Cardiac fibroblast (primary cell): ENCODE data around the gene FUOM.

Source experiments
- DNase-seq, 2 donors: peaks; one replicate each; pipeline versions ENCODE4 v3.0.0 to v3.0.0-alpha.2; 2010; ENCODE audit warnings: low read depth in 2 of 2
- H3K4me3 ChIP-seq, 2 donors: replicated peaks in 1 of 2; 1 replicate in 1 of 2; 2 replicates in 1 of 2; pipeline ENCODE4 v1.5.1; 2011; ENCODE audit warnings: low read depth in 2 of 2, low read length in 2 of 2, mild to moderate bottlenecking in 2 of 2, moderate library complexity in 1 of 2
- TF ChIP-seq, protein P1 (sequence below): IDR thresholded peaks from one replicate; pipeline ENCODE4 v1.5.1; 2011; ENCODE audit warnings: low read depth, mild to moderate bottlenecking, low read length, inconsistent platforms

FUOM gene

DNA sequence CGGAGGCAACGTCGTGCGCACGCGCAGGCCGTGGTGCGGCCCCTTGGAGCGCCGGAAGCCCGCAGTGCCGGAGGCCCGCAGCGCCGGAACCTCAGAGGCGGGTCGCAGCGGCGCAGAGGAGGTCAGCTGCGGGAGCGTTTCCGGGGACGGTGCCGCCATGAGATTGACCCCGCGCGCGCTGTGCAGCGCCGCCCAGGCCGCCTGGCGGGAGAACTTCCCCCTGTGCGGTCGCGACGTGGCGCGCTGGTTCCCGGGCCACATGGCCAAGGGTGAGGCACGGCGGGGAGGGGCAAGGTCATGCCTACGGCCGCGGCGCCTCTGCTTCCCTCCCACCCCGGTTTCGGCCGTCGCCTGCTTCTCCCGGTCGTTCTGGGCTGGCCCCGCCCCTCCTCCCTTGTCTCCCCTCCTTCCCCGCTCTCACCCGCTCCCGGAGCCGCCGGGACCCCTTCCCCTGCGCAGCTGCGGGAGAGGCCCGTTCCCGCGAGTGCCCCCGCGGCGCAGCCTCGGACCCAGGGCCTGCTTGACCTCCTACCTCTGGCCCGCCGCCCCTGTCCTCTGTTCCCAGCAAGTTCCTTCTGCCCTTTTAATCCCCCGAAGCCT, 36.3 kb upstream of the FUOM start, which contains the start of gene MTG1:
Gene MTG1 (plus strand): TSS at position 94 of the 600 bp plus-strand sequence. CDS start 64 bp downstream, at position 158.
- TF ChIP-seq, protein P1, sequence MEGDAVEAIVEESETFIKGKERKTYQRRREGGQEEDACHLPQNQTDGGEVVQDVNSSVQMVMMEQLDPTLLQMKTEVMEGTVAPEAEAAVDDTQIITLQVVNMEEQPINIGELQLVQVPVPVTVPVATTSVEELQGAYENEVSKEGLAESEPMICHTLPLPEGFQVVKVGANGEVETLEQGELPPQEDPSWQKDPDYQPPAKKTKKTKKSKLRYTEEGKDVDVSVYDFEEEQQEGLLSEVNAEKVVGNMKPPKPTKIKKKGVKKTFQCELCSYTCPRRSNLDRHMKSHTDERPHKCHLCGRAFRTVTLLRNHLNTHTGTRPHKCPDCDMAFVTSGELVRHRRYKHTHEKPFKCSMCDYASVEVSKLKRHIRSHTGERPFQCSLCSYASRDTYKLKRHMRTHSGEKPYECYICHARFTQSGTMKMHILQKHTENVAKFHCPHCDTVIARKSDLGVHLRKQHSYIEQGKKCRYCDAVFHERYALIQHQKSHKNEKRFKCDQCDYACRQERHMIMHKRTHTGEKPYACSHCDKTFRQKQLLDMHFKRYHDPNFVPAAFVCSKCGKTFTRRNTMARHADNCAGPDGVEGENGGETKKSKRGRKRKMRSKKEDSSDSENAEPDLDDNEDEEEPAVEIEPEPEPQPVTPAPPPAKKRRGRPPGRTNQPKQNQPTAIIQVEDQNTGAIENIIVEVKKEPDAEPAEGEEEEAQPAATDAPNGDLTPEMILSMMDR, result no peak
- H3K4me3 ChIP-seq, result peak within 1 kb of the TSS; percentile 73 to 75
- DNase-seq, result peak; percentile 90 to 94

DNA sequence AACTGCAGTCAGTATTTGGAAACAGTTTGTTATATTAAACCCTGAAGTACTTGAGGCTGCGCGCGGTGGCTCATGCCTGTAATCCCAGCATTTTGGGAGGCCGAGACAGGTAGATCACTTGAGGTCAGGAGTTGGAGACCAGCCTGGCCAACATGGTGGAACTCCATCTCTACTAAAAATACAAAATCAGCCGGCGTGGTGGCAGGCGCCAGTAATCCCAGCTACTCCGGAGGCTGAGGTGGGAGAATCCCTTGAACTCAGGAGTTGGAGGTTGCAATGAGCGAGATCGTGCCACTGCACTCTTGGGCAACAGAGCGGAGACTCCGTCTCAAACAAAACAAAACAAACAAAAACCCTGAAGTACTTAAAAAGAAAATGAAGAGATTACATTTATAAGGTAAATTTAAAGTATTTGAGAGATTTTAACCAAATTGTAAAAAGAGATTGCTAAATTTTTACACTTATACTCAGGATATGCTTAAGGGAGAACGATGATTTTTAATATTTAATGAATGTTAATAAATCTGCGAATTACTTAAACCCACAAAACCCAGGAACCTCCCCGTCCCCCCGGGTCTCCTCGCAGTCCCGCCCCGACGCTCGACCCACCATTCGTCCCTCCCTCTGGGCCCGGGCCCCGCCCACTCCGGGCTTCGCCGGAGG, 35.7 kb upstream of the FUOM start:
- peak overlapping the region; percentile 3 to 75 for H3K4me3 ChIP-seq
- peak in 1 of 2 donors; percentile 5 for DNase-seq
- TF ChIP-seq, protein P1, result no peak

DNA sequence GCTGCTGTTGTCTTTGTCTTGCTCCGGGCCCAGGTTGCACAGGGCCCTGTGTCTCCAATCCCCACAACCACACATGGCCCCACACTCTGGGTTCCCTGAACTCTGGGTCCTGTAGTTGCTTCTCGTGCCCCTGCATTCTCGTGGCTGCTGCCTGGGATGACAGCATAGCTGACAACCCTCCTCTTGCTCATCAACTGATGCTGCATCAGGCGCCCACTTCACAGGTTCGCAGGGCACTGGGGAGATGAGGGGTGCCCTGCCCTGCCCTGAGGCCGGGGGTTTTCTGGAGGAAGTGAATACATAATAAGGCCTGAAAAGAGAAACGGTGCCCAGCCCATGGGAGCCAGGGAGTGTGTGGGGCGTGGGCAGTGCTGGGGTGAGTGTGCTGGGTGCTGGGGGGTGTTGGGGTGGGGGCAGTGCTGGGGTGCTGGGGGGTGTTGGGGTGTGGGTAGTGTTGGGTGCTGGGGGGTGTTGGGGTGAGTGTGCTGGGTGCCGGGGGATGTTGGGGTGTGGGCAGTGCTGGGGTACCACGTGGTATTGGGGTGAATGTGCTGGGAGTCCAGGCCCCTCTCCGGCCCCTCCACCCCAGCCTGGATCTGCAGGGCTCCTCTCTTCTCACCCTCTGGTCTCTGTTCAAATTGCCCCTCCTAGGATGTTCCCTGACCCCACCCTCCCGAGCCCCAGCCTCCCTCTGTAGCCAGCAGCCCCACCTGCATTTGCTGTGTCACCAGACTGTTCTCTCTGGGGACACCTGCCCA, 34.1 kb upstream of the FUOM start:
- H3K4me3 ChIP-seq, result no peak overlapping the region
- TF ChIP-seq, protein P1, result no peak

DNA sequence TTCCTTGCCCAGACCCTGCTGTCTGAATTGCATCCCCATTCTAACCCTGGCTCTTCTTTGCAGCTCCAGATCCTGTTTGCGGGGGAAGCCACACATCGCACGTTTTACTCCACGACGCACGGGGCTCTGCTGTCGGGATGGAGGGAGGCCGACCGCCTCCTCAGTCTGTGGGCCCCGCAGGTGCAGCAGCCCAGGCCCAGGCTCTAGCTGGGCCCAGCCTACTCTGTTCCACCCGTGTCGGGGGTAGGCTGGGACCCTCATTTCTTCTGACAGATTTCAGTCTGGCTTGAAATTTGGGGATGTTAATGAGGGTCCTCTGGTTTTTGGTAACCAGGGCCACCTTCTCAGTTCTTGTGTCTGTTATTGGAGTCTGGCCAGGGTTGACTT, 33.4 kb upstream of the FUOM start:
- TF ChIP-seq, protein P1, result no peak
- H3K4me3 ChIP-seq, result no peak overlapping the region
- no peak for DNase-seq

More for the DNA sequence above, 34.1 kb upstream of the FUOM start:
- no peak for DNase-seq

DNA sequence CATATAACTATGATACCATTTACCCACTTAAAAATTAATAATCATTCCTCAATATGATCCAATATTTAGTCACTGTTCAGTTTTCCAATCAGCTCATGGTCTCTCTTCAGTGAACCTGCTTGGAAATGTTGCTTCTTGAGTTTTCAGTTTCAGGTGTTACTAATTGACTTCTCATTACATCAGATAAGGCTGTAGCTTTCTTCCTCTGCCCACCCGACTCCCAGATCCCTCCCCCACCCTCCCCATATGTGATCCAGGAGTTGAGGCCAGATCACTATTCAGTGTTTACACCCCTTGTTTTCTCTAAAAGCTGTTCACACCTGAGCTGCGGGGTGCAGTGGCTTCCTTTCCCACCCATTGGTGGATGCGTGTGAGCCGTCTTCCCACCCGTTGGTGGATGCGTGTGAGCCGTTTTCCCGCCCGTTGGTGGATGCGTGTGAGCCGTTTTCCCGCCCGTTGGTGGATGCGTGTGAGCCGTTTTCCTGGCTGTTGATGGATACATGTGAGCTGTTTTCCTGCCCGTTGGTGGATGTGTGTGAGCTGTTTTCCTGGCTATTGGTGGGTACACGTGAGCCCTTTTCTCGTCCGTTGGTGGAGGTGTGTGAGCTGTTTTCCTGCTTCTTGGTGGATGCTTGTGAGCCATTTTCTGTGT, 32.9 kb upstream of the FUOM start:
- H3K4me3 ChIP-seq, result no peak overlapping the region
- TF ChIP-seq, protein P1, result no peak
- DNase-seq, result no peak

DNA sequence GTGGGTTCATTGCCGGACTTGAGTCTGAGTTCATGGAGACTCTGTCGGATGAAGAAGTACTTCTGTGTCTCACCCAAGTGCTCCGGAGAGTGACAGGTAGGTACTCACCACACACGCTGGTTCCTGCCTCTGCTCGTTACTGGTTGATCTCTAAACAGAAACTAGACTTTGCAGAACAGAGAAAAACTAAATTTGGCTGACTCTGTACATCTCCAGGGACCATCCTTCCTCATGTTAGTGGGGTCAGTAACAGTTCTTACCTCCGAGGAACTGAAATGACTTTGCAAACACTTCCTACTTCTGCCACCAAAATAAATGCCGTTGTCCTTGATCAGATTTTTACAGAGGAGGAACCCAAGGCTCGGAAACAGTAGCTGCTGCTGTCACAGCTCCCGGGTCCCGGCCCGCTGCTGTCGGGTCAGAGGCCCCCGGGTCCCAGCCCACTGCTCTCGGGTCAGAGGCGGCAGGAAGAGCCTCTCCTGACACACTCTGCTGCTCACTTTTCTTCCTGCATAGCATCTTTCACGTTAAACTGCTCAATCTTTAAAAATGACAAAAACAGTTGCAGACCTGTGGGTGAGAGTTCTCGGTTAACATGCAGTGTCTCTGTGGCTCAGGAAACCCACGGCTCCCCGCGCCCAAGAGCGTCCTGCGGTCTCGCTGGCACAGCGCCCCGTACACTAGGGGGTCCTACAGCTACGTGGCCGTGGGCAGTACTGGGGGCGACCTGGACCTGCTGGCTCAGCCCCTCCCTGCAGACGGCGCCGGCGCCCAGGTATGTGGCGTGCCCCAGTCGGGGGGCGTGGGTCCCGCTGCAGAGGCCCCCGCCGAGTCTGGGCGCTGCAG, 31.4 kb upstream of the FUOM start:
- no peak overlapping the region for H3K4me3 ChIP-seq
- TF ChIP-seq, protein P1, result no peak
- no peak for DNase-seq
